ENCODE results near the gene VANGL1. TPM values are rescaled to one million over a fixed set of nuclear protein-coding genes. Genes with fewer than 3 reads are reported as not detected.
"Not testable (repeated sequence)": the region's sequence is repeated elsewhere in the genome, so short reads cannot be mapped to it uniquely, and the experiment has no call there.

The VANGL1 gene
- 14.1 and 14.7 TPM in 2 replicates for total RNA-seq

DNA sequence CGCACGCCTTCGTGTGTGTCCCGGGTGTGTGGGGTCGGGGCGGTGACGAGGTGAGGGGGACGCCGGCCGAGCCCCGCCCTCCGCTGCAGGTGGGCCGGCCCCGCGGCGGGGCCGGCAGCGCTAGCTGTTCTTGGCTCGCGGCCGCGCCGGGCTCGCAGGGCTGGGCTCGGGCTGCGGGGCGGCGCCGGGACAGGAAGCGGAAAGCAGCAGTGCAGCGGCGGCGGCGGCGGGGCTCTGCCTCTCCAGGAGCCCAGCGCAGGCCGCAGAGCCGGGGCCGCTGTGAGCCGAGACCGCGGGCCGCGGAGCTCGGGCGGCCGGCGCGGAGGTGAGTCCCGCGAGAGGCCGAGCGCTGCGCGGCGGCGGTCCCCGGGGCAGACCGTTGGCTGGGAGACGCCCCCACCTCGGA lies at the start of gene VANGL1:
TSS of gene VANGL1 (plus strand) at position 209 of the 406 bp plus-strand sequence. CDS start 9,444 bp downstream, outside the sequence.
- DNase-seq (ENCODE audit: low read depth): no peak

- no peak for DNase-seq (ENCODE audit: low read depth)
Measured at GRCh38 chr1:115592264-115592663, 49.5 kb upstream of the VANGL1 start.

DNA sequence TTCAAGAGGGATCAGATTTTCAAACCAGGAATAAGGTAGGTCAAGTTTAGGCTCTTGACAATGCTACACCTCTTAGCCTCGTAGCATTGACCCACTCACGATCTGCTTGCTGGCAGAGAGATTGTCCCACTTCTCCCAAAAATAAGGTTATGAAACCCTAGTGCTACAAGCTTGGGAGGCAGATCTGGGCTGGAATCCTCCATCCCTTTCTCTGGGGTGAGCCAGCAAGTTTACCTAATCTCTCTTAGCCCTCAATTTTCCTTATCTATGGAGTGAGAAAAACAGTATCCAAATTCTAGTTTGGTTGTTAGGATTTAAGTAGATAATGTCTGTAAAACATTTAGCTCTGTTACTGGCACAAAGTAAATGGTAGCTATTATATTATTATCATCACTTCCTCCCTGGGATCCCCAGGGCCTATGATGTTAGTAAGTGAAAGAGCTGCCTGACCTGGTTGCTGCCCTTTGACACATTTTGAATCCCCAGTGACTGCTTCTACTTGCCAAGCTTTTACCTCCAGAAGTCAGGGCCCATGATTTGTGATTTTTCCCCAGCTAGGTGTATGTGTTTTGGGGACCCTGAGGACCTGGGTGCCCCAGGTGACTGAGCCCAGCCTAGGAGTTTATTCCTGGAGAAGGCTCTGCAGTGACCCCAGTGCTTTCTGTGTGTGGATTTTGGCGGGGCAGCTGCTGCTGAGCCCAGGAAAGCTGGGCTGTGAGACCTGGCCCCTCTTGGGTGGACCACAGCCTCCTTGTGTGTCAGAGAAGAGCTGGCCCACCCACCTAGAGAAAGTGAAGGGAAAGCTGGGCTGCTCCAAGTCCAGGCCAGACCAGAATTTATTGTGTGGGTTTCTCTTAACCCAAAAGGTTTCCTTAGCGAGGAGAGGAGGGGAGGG lies 48.2 kb upstream of the VANGL1 start:
- DNase-seq (ENCODE audit: low read depth): no peak

DNA sequence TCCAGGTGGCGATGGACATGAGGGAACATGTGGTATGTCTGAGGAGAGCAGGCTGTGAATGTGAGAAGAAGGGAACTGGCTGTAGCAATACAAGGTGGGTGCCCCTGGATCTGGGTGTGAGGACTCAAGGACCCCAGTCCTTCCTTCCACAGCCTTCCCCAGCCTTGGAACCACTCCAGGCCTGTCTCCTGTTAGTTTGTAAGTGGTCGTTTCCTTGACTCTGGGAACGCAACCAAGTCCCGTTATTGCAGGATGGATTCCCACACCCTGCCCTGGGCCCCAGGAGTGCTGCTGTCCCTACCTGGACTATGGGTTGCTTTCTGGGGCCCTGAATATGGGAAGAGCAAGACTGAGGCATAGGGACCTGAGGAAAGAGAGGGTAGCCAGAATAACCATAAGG lies 47.2 kb upstream of the VANGL1 start:
- no peak for DNase-seq (ENCODE audit: low read depth)

- DNase-seq (ENCODE audit: low read depth): peak; percentile 86
Measured at GRCh38 chr1:115595279-115596079, 46.3 kb upstream of the VANGL1 start.

- DNase-seq (ENCODE audit: low read depth): no peak
Measured at GRCh38 chr1:115596080-115596780, 45.5 kb upstream of the VANGL1 start.

DNA sequence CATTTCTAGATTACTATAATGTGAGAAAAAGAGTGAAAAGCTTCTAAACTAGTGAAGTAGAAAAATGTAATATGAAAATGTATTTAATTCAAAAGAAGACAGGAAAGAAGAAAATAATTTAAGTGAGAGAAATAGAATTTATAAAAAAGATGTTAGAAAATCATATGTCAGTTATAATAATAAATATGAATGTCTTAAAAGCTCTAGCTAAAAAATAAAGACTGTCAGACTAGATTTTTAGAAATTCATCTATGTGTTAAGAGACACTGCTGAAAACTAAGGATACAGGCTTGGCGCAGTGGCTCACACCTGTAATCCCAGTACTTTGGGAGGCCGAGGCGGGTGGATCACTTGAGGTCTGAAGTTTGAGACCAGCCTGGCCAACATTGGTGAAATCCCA lies 37.3 kb upstream of the VANGL1 start:
- no peak for DNase-seq (ENCODE audit: low read depth)

DNA sequence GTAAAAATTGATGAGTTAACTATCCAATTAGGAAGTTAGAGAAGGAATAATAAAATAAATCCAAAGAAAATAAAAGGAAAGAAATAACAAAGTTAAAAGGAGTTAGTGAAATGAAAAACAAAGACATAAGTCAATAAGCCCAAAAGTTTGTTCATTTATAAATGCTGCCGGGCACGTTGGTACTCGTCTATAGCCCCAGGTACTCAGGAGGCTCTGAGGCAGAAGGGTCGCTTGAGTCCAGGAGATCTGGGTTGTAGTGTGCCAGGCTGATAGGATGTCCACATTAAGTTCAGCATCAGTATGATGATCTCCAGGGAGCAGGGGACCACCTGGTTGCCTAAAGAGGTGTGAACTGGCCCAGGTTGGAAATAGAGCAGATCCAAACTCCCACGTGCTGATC lies 35.5 kb upstream of the VANGL1 start:
- no peak for DNase-seq (ENCODE audit: low read depth)

DNA sequence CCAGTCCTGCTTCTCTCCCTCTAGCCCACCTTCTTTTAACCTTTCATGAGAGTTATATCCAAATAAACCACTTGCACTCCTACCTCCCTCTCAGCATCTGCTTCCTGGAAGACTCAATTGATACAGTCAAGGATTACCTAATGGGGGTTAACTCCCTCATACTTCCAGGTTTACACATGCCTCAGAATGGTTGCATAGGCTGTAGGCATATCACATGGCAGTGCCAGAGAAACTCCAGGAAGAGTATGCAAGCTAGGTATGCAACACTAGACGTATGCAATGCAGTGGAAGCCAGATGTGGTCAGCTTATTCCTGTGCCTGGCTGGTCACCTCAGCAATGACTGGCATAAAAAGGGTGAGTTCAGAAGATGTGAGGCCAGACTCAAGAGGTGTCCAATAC lies 32.7 kb upstream of the VANGL1 start:
- DNase-seq (ENCODE audit: low read depth): no peak

- no peak for DNase-seq (ENCODE audit: low read depth)
Measured at GRCh38 chr1:115613767-115614166, 28.0 kb upstream of the VANGL1 start.

DNA sequence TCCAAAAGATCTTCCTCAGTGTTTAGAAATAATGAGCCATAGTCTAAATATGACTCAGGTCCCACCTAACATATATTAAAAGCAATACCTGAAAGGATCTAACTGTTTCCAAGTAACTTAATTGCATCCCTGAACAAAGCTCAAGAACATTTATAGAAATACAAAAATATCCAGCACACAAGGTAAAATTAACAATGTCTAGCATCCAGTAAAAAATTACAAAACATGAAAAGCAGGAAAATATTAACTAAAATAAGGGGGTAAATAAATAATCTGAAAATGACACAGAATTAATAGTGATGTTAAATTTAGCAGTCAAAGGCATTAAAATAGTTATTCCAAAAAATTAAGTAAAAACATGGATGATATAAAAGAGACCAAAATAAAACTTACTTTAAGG lies 21.3 kb upstream of the VANGL1 start:
- DNase-seq (ENCODE audit: low read depth): no peak

DNA sequence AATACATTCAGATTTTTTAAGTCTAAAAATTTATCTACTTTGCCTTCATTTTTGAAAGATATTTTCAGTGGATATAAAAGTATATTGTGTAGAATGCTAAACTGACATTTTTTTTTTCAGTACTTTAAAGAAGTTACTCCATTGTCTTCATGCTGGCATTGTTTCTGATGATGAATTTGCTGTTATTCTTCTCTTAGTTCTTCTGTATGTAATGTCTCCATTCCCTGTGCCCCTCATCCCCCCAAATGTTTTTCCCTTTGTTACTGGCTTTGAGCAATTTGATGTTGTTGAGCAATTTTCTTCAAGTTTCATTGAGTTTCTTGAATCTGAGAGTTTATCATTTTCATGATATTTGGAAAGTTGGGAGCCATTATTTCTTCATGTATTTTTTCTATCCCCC lies 20.8 kb upstream of the VANGL1 start:
- no peak for DNase-seq (ENCODE audit: low read depth)

DNA sequence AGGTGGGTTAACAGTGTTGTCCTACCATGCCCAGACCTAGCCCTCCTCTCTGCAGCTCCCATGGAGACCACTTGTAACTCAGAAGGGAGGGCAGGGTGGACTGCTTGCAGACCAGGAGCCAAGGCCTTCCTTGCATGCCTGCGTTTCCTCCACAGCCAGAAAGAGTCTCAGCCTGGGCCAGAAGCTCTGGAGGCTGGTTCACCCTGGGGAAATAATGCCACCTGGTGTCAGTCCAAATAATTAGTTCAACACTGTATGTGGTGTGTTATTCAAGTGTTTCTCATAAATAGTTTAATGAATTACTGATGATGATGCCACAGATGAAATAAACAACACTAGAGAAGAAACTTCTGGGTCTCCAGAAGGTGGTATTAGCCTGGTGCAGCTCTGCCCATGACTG lies 16.9 kb upstream of the VANGL1 start:
- DNase-seq (ENCODE audit: low read depth): no peak

GRCh38 chr1:115630342-115630741 lies 11.4 kb upstream of the VANGL1 start:
- DNase-seq (ENCODE audit: low read depth): no peak

GRCh38 chr1:115632251-115633026 lies 9.3 kb upstream of the VANGL1 start:
- DNase-seq (ENCODE audit: low read depth): no peak

DNA sequence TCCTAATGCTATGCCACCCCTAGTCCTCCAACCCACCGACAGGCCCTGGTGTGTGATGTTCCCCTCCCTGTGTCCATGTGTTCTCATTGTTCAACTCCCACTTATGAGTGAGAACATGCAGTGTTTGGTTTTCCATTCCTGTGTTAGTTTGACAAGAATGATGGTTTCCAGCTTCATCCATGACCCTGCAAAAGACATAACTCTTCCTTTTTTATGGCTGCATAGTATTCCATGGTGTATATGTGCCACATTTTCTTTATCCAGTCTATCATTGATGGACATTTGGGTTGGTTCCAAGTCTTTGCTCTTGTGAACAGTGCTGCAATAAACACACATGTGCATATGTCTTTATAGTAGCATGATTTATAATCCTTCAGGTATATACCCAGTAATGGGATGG lies 8.2 kb upstream of the VANGL1 start:
- not testable (repeated sequence) for DNase-seq (ENCODE audit: low read depth)

GRCh38 chr1:115637247-115637646 lies 4.5 kb upstream of the VANGL1 start:
- DNase-seq (ENCODE audit: low read depth): not testable (repeated sequence)

DNA sequence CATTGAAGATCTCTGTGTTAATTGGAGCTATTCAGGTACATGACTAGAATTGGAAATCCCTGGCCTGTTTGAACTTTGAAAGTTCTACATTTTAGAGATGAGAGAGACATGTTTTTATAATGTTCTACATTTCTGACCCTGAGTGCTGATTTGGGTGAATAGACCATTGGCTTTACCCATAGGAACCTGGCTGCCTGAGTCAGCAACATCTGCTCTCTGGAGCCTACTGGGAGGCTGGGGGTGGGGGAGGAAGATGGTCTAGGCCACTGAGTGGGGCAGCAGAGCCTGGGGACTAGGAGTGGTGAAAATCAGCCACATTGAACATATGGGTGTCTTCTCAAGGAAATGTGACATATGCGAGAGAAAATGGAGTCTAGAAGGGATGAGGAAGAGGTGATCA lies 1.4 kb upstream of the VANGL1 start:
- no peak for DNase-seq (ENCODE audit: low read depth)

DNA sequence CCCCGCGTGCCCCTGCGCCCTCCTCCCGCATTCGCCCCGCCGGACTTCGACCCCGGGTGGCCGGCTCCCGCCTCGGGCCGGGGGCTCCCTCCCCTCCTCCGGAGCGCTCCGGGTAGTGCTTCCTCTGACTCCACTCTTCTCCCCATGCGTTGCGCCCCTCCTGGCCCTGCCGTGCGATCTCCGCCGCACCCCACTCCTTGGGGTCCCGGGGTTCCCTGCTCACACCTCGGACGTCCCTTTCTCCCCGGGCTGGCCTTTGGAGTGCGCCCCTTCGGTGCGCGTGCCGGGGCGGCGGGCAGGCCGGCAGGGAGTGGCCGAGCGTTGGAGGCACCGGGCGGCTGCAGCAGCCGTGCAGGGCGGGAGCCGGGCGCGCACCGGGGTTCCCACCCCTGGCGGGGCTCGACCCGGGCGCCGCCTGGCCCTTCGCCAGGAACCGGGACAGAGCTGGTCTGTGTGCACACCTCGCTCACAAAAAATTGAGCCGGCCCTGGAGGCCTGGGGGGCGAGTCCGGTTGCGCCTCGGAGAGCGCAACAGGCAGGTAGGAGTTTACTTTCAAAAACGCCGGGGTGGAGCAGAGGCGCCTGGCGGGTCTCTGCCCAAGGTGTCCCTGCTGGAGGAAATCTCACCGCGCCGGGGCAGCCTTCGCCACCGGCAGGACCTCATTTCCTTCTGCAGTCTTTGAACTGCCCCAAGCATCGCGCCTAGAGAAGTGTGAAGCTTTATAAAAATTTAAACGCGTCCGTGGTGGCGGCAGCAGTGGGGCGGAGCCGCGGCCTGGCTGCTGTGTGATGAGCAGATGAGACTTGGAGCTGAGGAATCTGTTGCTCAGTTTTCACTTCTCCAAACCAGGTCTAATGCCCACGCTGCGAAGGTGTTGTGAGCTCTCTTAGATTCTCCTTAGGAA lies 650 bp downstream of the VANGL1 start:
- peak; percentile 33 for DNase-seq (ENCODE audit: low read depth)

DNA sequence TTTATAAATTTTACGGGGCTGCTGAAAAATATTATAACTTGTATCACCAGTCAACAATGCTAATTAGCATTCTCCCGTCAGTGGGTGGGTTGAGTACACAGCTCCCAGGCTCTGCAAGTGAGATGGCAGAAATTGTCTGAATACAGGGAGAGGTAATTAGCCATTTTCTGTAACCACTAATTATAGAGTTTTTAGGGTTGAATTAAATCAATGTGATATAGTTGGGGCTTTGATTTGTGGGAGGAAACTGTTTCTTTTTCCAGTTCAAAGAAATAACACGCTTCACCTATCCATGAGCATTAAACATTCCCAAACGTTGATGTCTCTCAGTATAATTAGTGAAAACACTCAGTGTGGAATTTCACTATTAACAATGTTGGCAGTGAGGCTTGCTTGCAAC lies 1.5 kb downstream of the VANGL1 start:
- DNase-seq (ENCODE audit: low read depth): no peak
